Fibroblast of mammary gland (primary cell): ENCODE results near the gene RNF125.

Experiments
- DNase-seq: peaks from one replicate; pipeline ENCODE4 v3.0.0-alpha.2; 2010; ENCODE audit warnings: low read depth
- H3K4me3 ChIP-seq: 2 replicates; pipeline ENCODE4 v1.5.1; 2011; ENCODE audit warnings: low read depth, mild to moderate bottlenecking, low read length, moderate library complexity; ENCODE audit not compliant: control insufficient read depth
- CTCF ChIP-seq: conservative IDR thresholded peaks from 2 replicates; pipeline ENCODE4 v1.5.1; 2011; ENCODE audit warnings: low read depth, low read length, inconsistent platforms; ENCODE audit not compliant: control insufficient read depth, insufficient read depth

The RNF125 gene

GRCh38 chr18:32042337-32042736 lies 23.7 kb downstream of the RNF125 start:
- DNase-seq, result no peak
- no peak overlapping the region for H3K4me3 ChIP-seq
- no peak for TF ChIP-seq CTCF

DNA sequence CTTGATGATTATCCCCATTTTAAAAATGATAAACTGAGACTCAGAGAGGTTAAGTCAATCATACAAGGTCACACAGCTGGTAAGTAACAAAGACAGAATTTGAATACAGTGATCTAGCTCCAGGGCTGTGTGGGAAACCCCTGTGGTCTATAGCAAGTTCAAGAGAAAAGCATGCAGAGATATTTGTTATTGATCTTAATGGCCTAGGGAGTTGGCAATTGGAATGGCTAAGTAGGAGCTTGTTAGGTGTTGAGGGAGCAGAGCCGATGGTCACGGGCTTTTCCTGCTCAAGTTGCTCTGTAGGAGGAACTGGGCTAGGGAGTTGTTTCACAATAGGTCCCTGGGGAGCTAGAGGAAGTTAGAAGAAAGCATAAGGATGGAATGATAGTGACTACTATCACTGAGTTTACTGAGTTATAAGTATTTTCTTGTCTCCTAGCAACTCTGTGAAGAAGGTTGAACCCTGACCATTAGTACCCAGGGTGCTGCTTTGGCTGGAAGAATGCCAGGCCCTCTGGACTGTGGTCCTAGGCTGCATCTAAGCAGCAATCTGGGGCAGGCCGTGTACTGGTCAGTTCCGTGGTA lies 30.0 kb downstream of the RNF125 start:
- no peak for TF ChIP-seq CTCF
- peak; percentile 89 for DNase-seq
- H3K4me3 ChIP-seq, result no peak overlapping the region

- DNase-seq, result no peak
- H3K4me3 ChIP-seq, result no peak overlapping the region
- TF ChIP-seq CTCF, result no peak
Observed at GRCh38 chr18:32049393-32050171, 31.0 kb downstream of the RNF125 start.

DNA sequence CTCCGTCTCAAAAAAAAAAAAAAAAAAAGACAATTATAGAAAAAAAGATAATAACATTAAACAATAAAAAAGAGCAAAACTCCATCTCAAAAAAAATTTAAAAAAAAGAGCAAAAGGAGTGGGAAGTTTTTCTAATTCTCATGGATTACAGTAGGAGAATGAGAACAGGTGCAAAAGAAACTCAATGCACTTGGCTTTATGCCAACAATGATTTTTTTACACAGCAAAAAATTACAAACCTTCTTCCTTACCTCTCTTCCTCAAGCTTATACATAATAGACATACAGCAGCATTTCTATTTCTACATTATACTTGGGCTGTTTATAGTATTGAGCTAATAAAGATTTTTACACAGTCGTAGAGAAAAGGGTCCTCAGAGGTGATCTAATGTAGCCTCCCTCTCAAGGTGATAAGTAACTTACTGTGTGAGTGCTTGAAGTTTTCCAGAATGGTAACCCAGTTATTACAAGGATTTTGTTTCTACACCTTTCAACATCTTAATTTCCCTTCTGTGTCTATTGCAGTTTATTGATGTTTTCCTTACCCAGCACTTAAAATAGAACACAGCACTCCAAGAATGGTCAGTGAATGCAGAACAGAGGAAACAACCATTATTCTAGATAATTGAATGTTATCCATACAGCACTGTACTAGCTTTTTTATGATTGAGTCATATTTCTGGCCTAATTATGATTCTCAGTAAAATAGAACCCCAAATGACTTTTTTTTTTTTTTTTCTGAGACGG lies 38.2 kb downstream of the RNF125 start:
- no peak for DNase-seq
- H3K4me3 ChIP-seq, result no peak overlapping the region
- no peak for TF ChIP-seq CTCF

DNA sequence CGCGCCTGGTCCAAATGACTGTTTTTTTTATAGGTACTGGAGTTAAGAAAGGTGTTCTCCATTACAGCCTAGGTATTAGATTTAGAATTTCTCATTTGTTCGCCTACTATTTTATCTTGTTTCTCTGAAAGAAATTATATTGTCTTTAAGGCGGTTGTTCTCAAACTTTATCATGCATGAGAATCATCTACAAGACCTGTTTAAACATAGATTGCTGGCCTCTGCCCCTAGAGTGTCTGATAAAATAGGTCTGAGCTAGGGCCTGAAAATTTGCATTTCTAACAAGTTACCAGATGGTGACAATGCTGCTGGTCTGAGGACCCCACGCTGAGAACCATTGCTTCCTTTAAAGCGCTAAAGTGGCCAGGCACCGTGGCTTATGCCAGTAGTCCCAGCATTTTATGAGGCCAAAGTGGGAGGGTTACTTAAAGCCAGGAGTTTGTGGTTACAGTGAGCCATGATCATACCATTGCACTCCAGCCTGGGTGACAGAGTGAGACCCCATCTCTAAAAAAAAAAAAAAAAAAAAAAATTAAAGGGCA lies 39.1 kb downstream of the RNF125 start:
- DNase-seq, result no peak
- no peak overlapping the region for H3K4me3 ChIP-seq
- TF ChIP-seq CTCF, result no peak

GRCh38 chr18:32060026-32060425 lies 41.4 kb downstream of the RNF125 start:
- no peak overlapping the region for H3K4me3 ChIP-seq
- TF ChIP-seq CTCF, result no peak
- no peak for DNase-seq
